ENCODE data around the gene CTNNA3. TPM values are rescaled to one million over a fixed set of nuclear protein-coding genes. Genes with fewer than 3 reads are reported as not detected.

The CTNNA3 gene
- polyA plus RNA-seq, 1 experiment = not detected

DNA sequence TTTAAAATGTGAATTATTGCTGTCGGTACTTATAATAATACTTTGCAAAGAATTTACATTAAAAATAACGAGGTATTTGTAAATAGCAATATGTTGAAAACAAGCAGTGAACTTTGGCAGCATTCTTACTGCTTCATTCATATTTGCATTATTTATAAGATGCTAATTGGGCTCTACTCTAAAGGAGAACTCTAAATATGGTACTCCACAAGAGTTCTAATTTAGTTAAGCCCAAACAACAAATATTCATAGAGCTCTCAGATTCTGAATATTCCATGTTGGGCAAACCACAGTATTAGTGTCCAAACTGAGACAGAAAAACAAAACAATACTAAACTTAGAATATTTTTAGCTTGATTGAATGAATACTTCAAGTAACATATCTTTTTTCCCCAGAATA, 1674.6 kb downstream of the CTNNA3 start:
- TF ChIP-seq, protein P1, sequence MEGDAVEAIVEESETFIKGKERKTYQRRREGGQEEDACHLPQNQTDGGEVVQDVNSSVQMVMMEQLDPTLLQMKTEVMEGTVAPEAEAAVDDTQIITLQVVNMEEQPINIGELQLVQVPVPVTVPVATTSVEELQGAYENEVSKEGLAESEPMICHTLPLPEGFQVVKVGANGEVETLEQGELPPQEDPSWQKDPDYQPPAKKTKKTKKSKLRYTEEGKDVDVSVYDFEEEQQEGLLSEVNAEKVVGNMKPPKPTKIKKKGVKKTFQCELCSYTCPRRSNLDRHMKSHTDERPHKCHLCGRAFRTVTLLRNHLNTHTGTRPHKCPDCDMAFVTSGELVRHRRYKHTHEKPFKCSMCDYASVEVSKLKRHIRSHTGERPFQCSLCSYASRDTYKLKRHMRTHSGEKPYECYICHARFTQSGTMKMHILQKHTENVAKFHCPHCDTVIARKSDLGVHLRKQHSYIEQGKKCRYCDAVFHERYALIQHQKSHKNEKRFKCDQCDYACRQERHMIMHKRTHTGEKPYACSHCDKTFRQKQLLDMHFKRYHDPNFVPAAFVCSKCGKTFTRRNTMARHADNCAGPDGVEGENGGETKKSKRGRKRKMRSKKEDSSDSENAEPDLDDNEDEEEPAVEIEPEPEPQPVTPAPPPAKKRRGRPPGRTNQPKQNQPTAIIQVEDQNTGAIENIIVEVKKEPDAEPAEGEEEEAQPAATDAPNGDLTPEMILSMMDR (IDR thresholded peaks at IDR 0.05; ENCODE audit: insufficient read depth, low read depth, low read length) = no peak
- CTCF ChIA-PET = no interaction called here

GRCh38 chr10:66008221-66008620, 1687.8 kb downstream of the CTNNA3 start:
- Histone ChIP-seq H3K27me3 (ENCODE audit: control insufficient read depth, insufficient read depth, low read length) (no peaks in the 10 kb centered on the region), H3K4me3 (ENCODE audit: low read depth, low read length) (no peak overlapping the region), H3K36me3 (ENCODE audit: control insufficient read depth, insufficient read depth, low read length) (no peaks in the 10 kb centered on the region)
- ChIA-PET POLR2A (no interaction called here), CTCF (no interaction called here)
- DNase-seq (ENCODE audit: low read depth) = no peak
- TF ChIP-seq, protein P1 (IDR thresholded peaks at IDR 0.05; ENCODE audit: insufficient read depth, low read depth, low read length) = no peak

More for the DNA sequence above, 1674.6 kb downstream of the CTNNA3 start:
- Histone ChIP-seq H3K4me3 (ENCODE audit: low read depth, low read length) (no peak overlapping the region), H3K36me3 (ENCODE audit: control insufficient read depth, insufficient read depth, low read length) (no peaks in the 10 kb centered on the region), H3K27me3 (ENCODE audit: control insufficient read depth, insufficient read depth, low read length) (no peaks in the 10 kb centered on the region)
- POLR2A ChIA-PET = no interaction called here
- DNase-seq (ENCODE audit: low read depth) = no peak

DNA sequence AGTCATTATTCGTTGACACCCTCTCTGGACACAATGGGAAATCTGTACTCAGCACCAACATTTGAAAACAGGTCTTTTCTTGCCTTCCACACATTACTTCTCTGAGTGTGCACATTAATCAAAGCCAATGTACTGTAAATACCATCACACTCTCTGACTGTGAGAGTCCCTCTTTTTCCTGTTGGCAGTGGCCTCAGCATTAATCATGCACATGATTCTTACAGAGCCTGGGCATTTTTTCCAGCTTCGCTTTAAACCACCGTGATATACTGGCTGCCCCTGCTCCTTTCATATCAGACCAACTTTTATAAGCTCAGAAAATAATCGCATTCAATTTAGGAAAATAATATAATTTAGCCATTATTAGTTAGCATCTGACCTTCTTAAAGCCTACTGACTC, 1689.6 kb downstream of the CTNNA3 start:
- Histone ChIP-seq H3K4me3 (ENCODE audit: low read depth, low read length) (no peak overlapping the region), H3K36me3 (ENCODE audit: control insufficient read depth, insufficient read depth, low read length) (no peaks in the 10 kb centered on the region), H3K27me3 (ENCODE audit: control insufficient read depth, insufficient read depth, low read length) (no peaks in the 10 kb centered on the region)
- no peak for DNase-seq (ENCODE audit: low read depth)
- ChIA-PET POLR2A (no interaction called here), CTCF (no interaction called here)
- TF ChIP-seq, protein P1 (IDR thresholded peaks at IDR 0.05; ENCODE audit: insufficient read depth, low read depth, low read length) = no peak

DNA sequence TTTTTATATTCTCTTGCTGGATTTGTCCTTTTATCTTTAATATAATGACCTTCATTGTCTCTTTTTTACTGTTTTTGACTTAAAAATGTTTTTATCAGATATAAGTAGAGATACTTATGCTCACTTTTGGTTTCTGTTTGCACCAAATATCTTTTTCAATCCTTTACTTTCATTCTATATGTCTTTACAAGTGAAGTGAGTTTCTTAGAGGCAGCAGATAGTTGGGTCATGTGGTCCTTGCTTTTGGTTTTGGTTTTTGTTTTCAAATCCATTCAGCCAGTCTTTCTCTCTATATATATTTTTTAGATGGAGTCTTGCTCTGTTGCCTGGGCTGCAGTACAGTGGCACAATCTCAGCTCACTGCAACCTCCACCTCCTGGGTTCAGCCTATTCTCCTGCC, 1702.5 kb downstream of the CTNNA3 start:
- CTCF ChIA-PET = no interaction called here
- Histone ChIP-seq H3K27me3 (ENCODE audit: control insufficient read depth, insufficient read depth, low read length) (no peaks in the 10 kb centered on the region), H3K4me3 (ENCODE audit: low read depth, low read length) (no peak overlapping the region), H3K36me3 (ENCODE audit: control insufficient read depth, insufficient read depth, low read length) (no peaks in the 10 kb centered on the region)
- no peak for DNase-seq (ENCODE audit: low read depth)
- POLR2A ChIA-PET = no interaction called here
- TF ChIP-seq, protein P1 (IDR thresholded peaks at IDR 0.05; ENCODE audit: insufficient read depth, low read depth, low read length) = no peak

GRCh38 chr10:65968871-65969270, 1727.1 kb downstream of the CTNNA3 start:
- Histone ChIP-seq H3K27me3 (ENCODE audit: control insufficient read depth, insufficient read depth, low read length) (no peaks in the 10 kb centered on the region), H3K36me3 (ENCODE audit: control insufficient read depth, insufficient read depth, low read length) (no peaks in the 10 kb centered on the region), H3K4me3 (ENCODE audit: low read depth, low read length) (no peak overlapping the region)
- DNase-seq (ENCODE audit: low read depth) = no peak
- CTCF ChIA-PET = no interaction called here
- TF ChIP-seq, protein P1 (IDR thresholded peaks at IDR 0.05; ENCODE audit: insufficient read depth, low read depth, low read length) = no peak
- POLR2A ChIA-PET = no interaction called here

Measured in BJ (cell line).